HCT116 (cell line): Measurements from ENCODE around the gene NLGN2.

Experiments
- CBX3 ChIP-seq: IDR thresholded peaks from 2 replicates; pipeline ENCODE4 v1.6.1; 2012; ENCODE audit warnings: low read depth
- CEBPB ChIP-seq: IDR thresholded peaks from 2 replicates; pipeline ENCODE4 v1.6.1; 2012; ENCODE audit warnings: low read depth
- MAX ChIP-seq: IDR thresholded peaks from 2 replicates; pipeline ENCODE4 v1.6.1; 2012
- POLR2AphosphoS5 ChIP-seq: IDR thresholded peaks from 2 replicates; pipeline ENCODE4 v1.6.1; 2011; ENCODE audit warnings: mild to moderate bottlenecking, low read depth, low read length, moderate library complexity
- RAD21 ChIP-seq: IDR thresholded peaks from 2 replicates; pipeline ENCODE4 v1.6.1; 2012; ENCODE audit warnings: low read depth, mild to moderate bottlenecking
- TF ChIP-seq, protein P1 (sequence below), 3 experiments: fragments of 200-600 bp in 1 of 3; sonication (generic) in 1 of 3; IDR thresholded peaks in 2 of 3; conservative IDR thresholded peaks in 1 of 3; 2 replicates each; pipeline ENCODE4 v1.5.1; 2012 to 2017; ENCODE audit warnings: low read depth in 2 of 3, low read length in 2 of 3, antibody characterized with exemption in 1 of 3, borderline replicate concordance in 1 of 3, control low read depth in 1 of 3, mild to moderate bottlenecking in 1 of 3, mixed read lengths in 1 of 3, mixed run types in 1 of 3, moderate library complexity in 1 of 3; ENCODE audit not compliant: insufficient read depth in 1 of 3
- TF ChIP-seq, protein P2 (sequence below): IDR thresholded peaks from 2 replicates; pipeline ENCODE4 v1.6.1; 2012; ENCODE audit warnings: low read depth

DNA sequence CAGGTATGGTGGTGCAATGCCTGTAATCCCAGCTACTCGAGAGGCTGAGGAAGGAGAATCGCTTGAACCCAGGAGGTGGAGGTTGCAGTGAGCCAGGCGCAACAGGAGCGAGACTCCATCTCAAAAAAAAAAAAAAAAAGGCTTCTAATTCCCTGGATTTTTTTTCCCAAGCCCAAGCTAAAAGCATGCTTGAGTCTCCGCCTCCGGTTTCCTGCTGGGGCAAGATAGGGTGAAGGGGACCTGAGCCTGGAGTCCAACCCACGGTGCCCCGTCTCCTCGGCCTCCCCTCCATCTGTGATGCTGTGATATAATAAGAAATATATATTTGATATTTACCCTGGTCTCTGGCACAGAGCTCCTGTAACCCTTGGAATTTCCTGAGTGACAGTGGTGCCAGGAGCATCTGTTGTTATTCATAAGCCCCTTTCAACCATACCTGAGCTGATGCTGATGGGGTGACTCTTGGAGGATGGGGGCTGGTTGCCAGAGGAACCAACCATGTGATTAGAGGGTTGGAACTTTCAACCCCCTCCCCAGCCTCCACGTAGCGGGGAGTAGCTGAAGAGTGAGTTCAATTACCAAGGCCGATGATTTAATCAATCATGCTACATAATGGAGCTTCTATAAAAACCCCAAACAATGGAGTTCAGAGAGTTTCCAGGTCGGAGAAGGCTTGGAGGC is 39.6 kb upstream of the NLGN2 start:
- TF ChIP-seq, protein P1, sequence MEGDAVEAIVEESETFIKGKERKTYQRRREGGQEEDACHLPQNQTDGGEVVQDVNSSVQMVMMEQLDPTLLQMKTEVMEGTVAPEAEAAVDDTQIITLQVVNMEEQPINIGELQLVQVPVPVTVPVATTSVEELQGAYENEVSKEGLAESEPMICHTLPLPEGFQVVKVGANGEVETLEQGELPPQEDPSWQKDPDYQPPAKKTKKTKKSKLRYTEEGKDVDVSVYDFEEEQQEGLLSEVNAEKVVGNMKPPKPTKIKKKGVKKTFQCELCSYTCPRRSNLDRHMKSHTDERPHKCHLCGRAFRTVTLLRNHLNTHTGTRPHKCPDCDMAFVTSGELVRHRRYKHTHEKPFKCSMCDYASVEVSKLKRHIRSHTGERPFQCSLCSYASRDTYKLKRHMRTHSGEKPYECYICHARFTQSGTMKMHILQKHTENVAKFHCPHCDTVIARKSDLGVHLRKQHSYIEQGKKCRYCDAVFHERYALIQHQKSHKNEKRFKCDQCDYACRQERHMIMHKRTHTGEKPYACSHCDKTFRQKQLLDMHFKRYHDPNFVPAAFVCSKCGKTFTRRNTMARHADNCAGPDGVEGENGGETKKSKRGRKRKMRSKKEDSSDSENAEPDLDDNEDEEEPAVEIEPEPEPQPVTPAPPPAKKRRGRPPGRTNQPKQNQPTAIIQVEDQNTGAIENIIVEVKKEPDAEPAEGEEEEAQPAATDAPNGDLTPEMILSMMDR (IDR thresholded peaks at IDR 0.05 in 2 of 3, conservative IDR thresholded peaks at IDR 0.05 in 1 of 3; ENCODE audit: borderline replicate concordance in 1 of 3, insufficient read depth in 1 of 3, low read depth in 2 of 3, low read length in 2 of 3): no peak
- TF ChIP-seq RAD21 (no peak), POLR2AphosphoS5 (no peak), CBX3 (no peak), CEBPB (no peak), MAX (no peak)
- TF ChIP-seq, protein P2, sequence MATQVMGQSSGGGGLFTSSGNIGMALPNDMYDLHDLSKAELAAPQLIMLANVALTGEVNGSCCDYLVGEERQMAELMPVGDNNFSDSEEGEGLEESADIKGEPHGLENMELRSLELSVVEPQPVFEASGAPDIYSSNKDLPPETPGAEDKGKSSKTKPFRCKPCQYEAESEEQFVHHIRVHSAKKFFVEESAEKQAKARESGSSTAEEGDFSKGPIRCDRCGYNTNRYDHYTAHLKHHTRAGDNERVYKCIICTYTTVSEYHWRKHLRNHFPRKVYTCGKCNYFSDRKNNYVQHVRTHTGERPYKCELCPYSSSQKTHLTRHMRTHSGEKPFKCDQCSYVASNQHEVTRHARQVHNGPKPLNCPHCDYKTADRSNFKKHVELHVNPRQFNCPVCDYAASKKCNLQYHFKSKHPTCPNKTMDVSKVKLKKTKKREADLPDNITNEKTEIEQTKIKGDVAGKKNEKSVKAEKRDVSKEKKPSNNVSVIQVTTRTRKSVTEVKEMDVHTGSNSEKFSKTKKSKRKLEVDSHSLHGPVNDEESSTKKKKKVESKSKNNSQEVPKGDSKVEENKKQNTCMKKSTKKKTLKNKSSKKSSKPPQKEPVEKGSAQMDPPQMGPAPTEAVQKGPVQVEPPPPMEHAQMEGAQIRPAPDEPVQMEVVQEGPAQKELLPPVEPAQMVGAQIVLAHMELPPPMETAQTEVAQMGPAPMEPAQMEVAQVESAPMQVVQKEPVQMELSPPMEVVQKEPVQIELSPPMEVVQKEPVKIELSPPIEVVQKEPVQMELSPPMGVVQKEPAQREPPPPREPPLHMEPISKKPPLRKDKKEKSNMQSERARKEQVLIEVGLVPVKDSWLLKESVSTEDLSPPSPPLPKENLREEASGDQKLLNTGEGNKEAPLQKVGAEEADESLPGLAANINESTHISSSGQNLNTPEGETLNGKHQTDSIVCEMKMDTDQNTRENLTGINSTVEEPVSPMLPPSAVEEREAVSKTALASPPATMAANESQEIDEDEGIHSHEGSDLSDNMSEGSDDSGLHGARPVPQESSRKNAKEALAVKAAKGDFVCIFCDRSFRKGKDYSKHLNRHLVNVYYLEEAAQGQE: no peak
